Mesenchymal stem cell (in vitro differentiated cells and primary cell): ENCODE measurements around the gene POT1.

Experiments
- DNase-seq: peaks from one replicate; pipeline ENCODE4 v3.0.0-alpha.2; 2013
- H2AFZ ChIP-seq: one replicate; pipeline ENCODE4 v1.6.1; 2013; ENCODE audit warnings: low read depth, mild to moderate bottlenecking, control low read depth, inconsistent platforms, low read length, moderate library complexity
- H2AK5ac ChIP-seq: 2 replicates; pipeline ENCODE4 v1.6.1; 2013; ENCODE audit warnings: low read length, moderate library complexity, mild to moderate bottlenecking, inconsistent platforms; ENCODE audit not compliant: severe bottlenecking
- H2BK120ac ChIP-seq: one replicate; pipeline ENCODE4 v1.6.1; 2013; ENCODE audit warnings: low read depth, mild to moderate bottlenecking, inconsistent platforms, low read length, moderate library complexity
- H2BK12ac ChIP-seq, 2 experiments: one replicate each; pipeline ENCODE4 v1.6.1; 2013; ENCODE audit warnings: inconsistent platforms in 2 of 2, low read length in 2 of 2, mild to moderate bottlenecking in 2 of 2, moderate library complexity in 2 of 2, control low read depth in 1 of 2
- H2BK15ac ChIP-seq: one replicate; pipeline ENCODE4 v1.6.1; 2013; ENCODE audit warnings: mild to moderate bottlenecking, low read depth, inconsistent platforms; ENCODE audit not compliant: poor library complexity, severe bottlenecking
- H2BK5ac ChIP-seq: 2 replicates; pipeline ENCODE4 v1.6.1; 2013; ENCODE audit warnings: low read depth, mild to moderate bottlenecking, low read length, control low read depth, inconsistent platforms; ENCODE audit not compliant: poor library complexity, severe bottlenecking
- H3K14ac ChIP-seq, 2 experiments: one replicate each; pipeline ENCODE4 v1.6.1; 2013; ENCODE audit warnings: inconsistent platforms in 2 of 2, low read length in 2 of 2, control low read depth in 1 of 2, mild to moderate bottlenecking in 1 of 2, moderate library complexity in 1 of 2
- H3K18ac ChIP-seq, 2 experiments: one replicate each; pipeline ENCODE4 v1.6.1; 2013; ENCODE audit warnings: inconsistent platforms in 2 of 2, low read length in 2 of 2, control low read depth in 1 of 2, low read depth in 1 of 2, mild to moderate bottlenecking in 1 of 2
- H3K23ac ChIP-seq, 2 experiments: one replicate each; pipeline ENCODE4 v1.6.1; 2013; ENCODE audit warnings: inconsistent platforms in 2 of 2, low read length in 2 of 2, mild to moderate bottlenecking in 2 of 2, moderate library complexity in 2 of 2, control low read depth in 1 of 2
- H3K27ac ChIP-seq: 2 replicates; pipeline ENCODE4 v1.5.1; 2013; ENCODE audit warnings: mild to moderate bottlenecking, moderate library complexity, low read length, control low read depth, inconsistent platforms; ENCODE audit not compliant: poor library complexity, severe bottlenecking
- H3K27me3 ChIP-seq, 2 experiments: 2 replicates each; pipeline versions ENCODE4 v1.6.1 to v1.7.0; 2013; ENCODE audit warnings: low read length in 2 of 2, mild to moderate bottlenecking in 2 of 2, moderate library complexity in 2 of 2, control low read depth in 1 of 2, inconsistent platforms in 1 of 2; ENCODE audit not compliant: control insufficient read depth in 1 of 2, insufficient read depth in 1 of 2
- H3K36me3 ChIP-seq, 2 experiments: 2 replicates each; pipeline versions ENCODE4 v1.6.1 to v1.7.0; 2013; ENCODE audit warnings: low read length in 2 of 2, control low read depth in 1 of 2, inconsistent platforms in 1 of 2, low read depth in 1 of 2, mild to moderate bottlenecking in 1 of 2; ENCODE audit not compliant: insufficient read depth in 2 of 2, control insufficient read depth in 1 of 2
- H3K4ac ChIP-seq, 2 experiments: one replicate each; pipeline ENCODE4 v1.6.1; 2013; ENCODE audit warnings: inconsistent platforms in 2 of 2, low read length in 2 of 2, mild to moderate bottlenecking in 2 of 2, moderate library complexity in 2 of 2, control low read depth in 1 of 2, low read depth in 1 of 2
- H3K4me1 ChIP-seq: 2 replicates; pipeline ENCODE4 v1.6.1; 2013; ENCODE audit warnings: low read depth, low read length, control low read depth; ENCODE audit not compliant: control insufficient read depth, insufficient read depth
- H3K4me2 ChIP-seq: 2 replicates; pipeline ENCODE4 v1.6.1; 2013; ENCODE audit warnings: low read length, mild to moderate bottlenecking, inconsistent platforms; ENCODE audit not compliant: poor library complexity, severe bottlenecking
- H3K4me3 ChIP-seq, 2 experiments: 2 replicates each; pipeline versions ENCODE4 v1.5.1 to v1.7.0; 2013; ENCODE audit warnings: low read length in 2 of 2, mild to moderate bottlenecking in 2 of 2, control low read depth in 1 of 2, low read depth in 1 of 2; ENCODE audit not compliant: insufficient read depth in 1 of 2
- H3K79me1 ChIP-seq: replicated peaks from 2 replicates; pipeline ENCODE4 v1.6.1; 2013; ENCODE audit warnings: mild to moderate bottlenecking, control low read depth, low read length, inconsistent platforms; ENCODE audit not compliant: poor library complexity, severe bottlenecking
- H3K9ac ChIP-seq: 2 replicates; pipeline ENCODE4 v1.7.0; 2013; ENCODE audit warnings: mild to moderate bottlenecking, low read length, moderate library complexity
- H3K9me3 ChIP-seq: 2 replicates; pipeline ENCODE4 v1.7.0; 2013; ENCODE audit warnings: mild to moderate bottlenecking, low read length; ENCODE audit not compliant: control insufficient read depth
- H4K8ac ChIP-seq: one replicate; pipeline ENCODE4 v1.6.1; 2013; ENCODE audit warnings: inconsistent platforms, mild to moderate bottlenecking, low read length, moderate library complexity
- H4K91ac ChIP-seq: one replicate; pipeline ENCODE4 v1.6.1; 2013; ENCODE audit warnings: mild to moderate bottlenecking, low read length, inconsistent platforms
- WGBS: methylation state at CpG from one replicate; pipeline ENCODE4 v1.1.7; 2013; ENCODE audit warnings: mixed read lengths; 5-methylcytosine and 5-hydroxymethylcytosine counted together

POT1 gene

GRCh38 chr7:124780056-124780455 lies 149.6 kb downstream of the POT1 start:
- Histone ChIP-seq H4K8ac (no peak overlapping the region), H2BK15ac (no peak overlapping the region), H3K4me1 (peaks cover 6% of the 10 kb centered on the region), H3K18ac (no peak overlapping the region), H2BK5ac (no peak overlapping the region), H3K36me3 (no peaks in the 10 kb centered on the region), H4K91ac (no peak overlapping the region), H3K23ac (no peak overlapping the region), H2AFZ (no peak overlapping the region), H2AK5ac (no peak overlapping the region), H2BK12ac (no peak overlapping the region), H3K4me2 (no peak overlapping the region), H3K4me3 (no peak overlapping the region), H3K9me3 (no peaks in the 10 kb centered on the region), H2BK120ac (no peak overlapping the region), H3K4ac (no peak overlapping the region), H3K14ac (no peak overlapping the region), H3K27ac (no peak overlapping the region), H3K9ac (no peak overlapping the region), H3K79me1 (no peaks in the 10 kb centered on the region), H3K27me3 (no peaks in the 10 kb centered on the region)
- DNase-seq: no peak

DNA sequence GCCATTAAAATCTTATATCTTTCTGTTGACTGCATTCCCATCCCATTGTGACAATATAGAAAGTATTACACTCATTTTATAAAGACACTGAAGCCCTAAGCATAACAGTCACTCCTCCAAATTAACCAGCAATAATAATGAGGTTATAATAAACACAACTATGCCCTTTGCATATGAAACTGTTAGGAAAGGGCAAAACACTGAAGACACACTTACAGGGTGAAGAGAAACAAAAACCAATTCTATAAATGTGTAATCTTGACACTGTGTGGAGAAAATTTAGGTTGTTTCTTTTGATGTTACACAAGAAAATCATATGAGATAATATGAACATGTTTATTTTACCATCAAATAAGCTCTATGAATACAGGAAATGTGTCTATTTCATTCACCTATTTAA lies 150.0 kb downstream of the POT1 start:
- H2BK5ac ChIP-seq: no peak overlapping the region
- H3K4me1 ChIP-seq: peaks cover 6% of the 10 kb centered on the region

GRCh38 chr7:124779194-124779593 lies 150.4 kb downstream of the POT1 start:
- no peak overlapping the region for H3K4me2 ChIP-seq
- H3K27me3 ChIP-seq: no peaks in the 10 kb centered on the region
- no peak overlapping the region for H3K23ac ChIP-seq
- H3K27ac ChIP-seq: no peak overlapping the region
- no peak overlapping the region for H4K8ac ChIP-seq
- no peak overlapping the region for H3K4ac ChIP-seq
- H2BK5ac ChIP-seq: no peak overlapping the region
- H3K14ac ChIP-seq: no peak overlapping the region
- whole genome bisulfite sequencing: 71% methylated on average over 3 of the region's 3 CpGs
- no peaks in the 10 kb centered on the region for H3K9me3 ChIP-seq
- H3K36me3 ChIP-seq: no peaks in the 10 kb centered on the region
- no peak overlapping the region for H2BK15ac ChIP-seq
- peaks cover 6% of the 10 kb centered on the region for H3K4me1 ChIP-seq
- H2BK12ac ChIP-seq: no peak overlapping the region
- no peaks in the 10 kb centered on the region for H3K79me1 ChIP-seq
- H3K18ac ChIP-seq: no peak overlapping the region
- no peak overlapping the region for H4K91ac ChIP-seq
- no peak overlapping the region for H2AK5ac ChIP-seq
- no peak overlapping the region for H2BK120ac ChIP-seq
- no peak overlapping the region for H3K9ac ChIP-seq
- no peak for DNase-seq
- no peak overlapping the region for H2AFZ ChIP-seq
- no peak overlapping the region for H3K4me3 ChIP-seq

More for the DNA sequence above, 150.0 kb downstream of the POT1 start:
- no peak overlapping the region for H2BK15ac ChIP-seq
- no peaks in the 10 kb centered on the region for H3K79me1 ChIP-seq
- no peak overlapping the region for H3K4me3 ChIP-seq
- no peak overlapping the region for H3K4ac ChIP-seq
- no peak overlapping the region for H3K4me2 ChIP-seq
- no peak overlapping the region for H3K18ac ChIP-seq
- no peak overlapping the region for H2AFZ ChIP-seq
- H2AK5ac ChIP-seq: no peak overlapping the region
- no peak overlapping the region for H3K23ac ChIP-seq
- H3K27me3 ChIP-seq: no peaks in the 10 kb centered on the region
- no peak overlapping the region for H4K91ac ChIP-seq
- no peaks in the 10 kb centered on the region for H3K9me3 ChIP-seq
- H2BK120ac ChIP-seq: no peak overlapping the region
- H3K36me3 ChIP-seq: no peaks in the 10 kb centered on the region
- H3K14ac ChIP-seq: no peak overlapping the region
- no peak overlapping the region for H2BK12ac ChIP-seq
- H3K27ac ChIP-seq: no peak overlapping the region
- H3K9ac ChIP-seq: no peak overlapping the region
- no peak overlapping the region for H4K8ac ChIP-seq
- DNase-seq: no peak

- H2AFZ ChIP-seq: no peak overlapping the region
- H3K9me3 ChIP-seq: no peaks in the 10 kb centered on the region
- H4K91ac ChIP-seq: no peak overlapping the region
- DNase-seq: no peak
- H3K4me2 ChIP-seq: no peak overlapping the region
- no peak overlapping the region for H3K4ac ChIP-seq
- no peaks in the 10 kb centered on the region for H3K27me3 ChIP-seq
- H2AK5ac ChIP-seq: no peak overlapping the region
- no peak overlapping the region for H3K9ac ChIP-seq
- WGBS: 36% methylated on average over 1 of the region's 2 CpGs
- no peak overlapping the region for H2BK15ac ChIP-seq
- no peaks in the 10 kb centered on the region for H3K79me1 ChIP-seq
- H2BK120ac ChIP-seq: no peak overlapping the region
- H2BK5ac ChIP-seq: no peak overlapping the region
- no peak overlapping the region for H3K18ac ChIP-seq
- H3K36me3 ChIP-seq: no peaks in the 10 kb centered on the region
- no peak overlapping the region for H4K8ac ChIP-seq
- H3K14ac ChIP-seq: no peak overlapping the region
- no peak overlapping the region for H3K23ac ChIP-seq
- no peak overlapping the region for H3K4me3 ChIP-seq
- H3K4me1 ChIP-seq: peaks cover 4% of the 10 kb centered on the region
- H2BK12ac ChIP-seq: no peak overlapping the region
- no peak overlapping the region for H3K27ac ChIP-seq
Observed at GRCh38 chr7:124777268-124777667, 152.4 kb downstream of the POT1 start.
